NOMO-1 (cell line): ENCODE data around the gene SLC22A23.

ENCODE experiments used
- DNase-seq, 2 experiments: peaks; one replicate each; lab custom pipeline; 2025; ENCODE audit not compliant: unreplicated experiment in 2 of 2; lab: John Stamatoyannopoulos, UW

Gene SLC22A23

GRCh38 chr6:3356824-3357420 is 99.9 kb downstream of the SLC22A23 start:
- DNase-seq, result no peak

GRCh38 chr6:3356056-3356823 is 100.6 kb downstream of the SLC22A23 start:
- peak; percentile 91 for DNase-seq

- DNase-seq, result peak in 1 of 2 experiments; percentile 60
Measured at GRCh38 chr6:3355358-3356055, 101.3 kb downstream of the SLC22A23 start.

- no peak for DNase-seq
Measured at GRCh38 chr6:3355011-3355357, 101.9 kb downstream of the SLC22A23 start.

GRCh38 chr6:3353939-3354338 is 102.9 kb downstream of the SLC22A23 start:
- DNase-seq, result no peak

GRCh38 chr6:3353213-3353903 is 103.5 kb downstream of the SLC22A23 start:
- DNase-seq, result no peak

GRCh38 chr6:3352678-3353077 is 104.2 kb downstream of the SLC22A23 start:
- no peak for DNase-seq

GRCh38 chr6:3351829-3352524 is 104.9 kb downstream of the SLC22A23 start:
- DNase-seq, result no peak

GRCh38 chr6:3351105-3351676 is 105.7 kb downstream of the SLC22A23 start:
- DNase-seq, result no peak

- DNase-seq, result no peak
Measured at GRCh38 chr6:3350252-3350796, 106.5 kb downstream of the SLC22A23 start.

GRCh38 chr6:3349388-3350251 is 107.2 kb downstream of the SLC22A23 start:
- no peak for DNase-seq

GRCh38 chr6:3348821-3349220 is 108.0 kb downstream of the SLC22A23 start:
- DNase-seq, result no peak

GRCh38 chr6:3347826-3348225 is 109.0 kb downstream of the SLC22A23 start:
- DNase-seq, result no peak

- DNase-seq, result no peak
Measured at GRCh38 chr6:3347247-3347646, 109.6 kb downstream of the SLC22A23 start.

- DNase-seq, result no peak
Measured at GRCh38 chr6:3346476-3346875, 110.4 kb downstream of the SLC22A23 start.

- no peak for DNase-seq
Measured at GRCh38 chr6:3345836-3346235, 111.0 kb downstream of the SLC22A23 start.

- no peak for DNase-seq
Measured at GRCh38 chr6:3343089-3343883, 113.6 kb downstream of the SLC22A23 start.

GRCh38 chr6:3341467-3341866 is 115.4 kb downstream of the SLC22A23 start:
- no peak for DNase-seq
